Activated CD8-positive, alpha-beta T cell treated with anti-CD3 and anti-CD28 coated beads for 36 hours (primary cell): Measurements from ENCODE around the gene ZDHHC22. TPM values are rescaled to one million over a fixed set of nuclear protein-coding genes. Genes with fewer than 3 reads are reported as not detected.

ENCODE experiments used
- ATAC-seq: fragments of 200-7000 bp; cut with Tn5 transposase; one replicate; pipeline ENCODE4 v1.10.0; 2021; ENCODE audit warnings: mild to moderate bottlenecking, moderate library complexity
- CTCF ChIA-PET: fragments of 350-600 bp; sonication (Branson Sonifier 250); formaldehyde crosslinking; loops from one replicate; lab custom pipeline; 2021; ENCODE audit warnings: antibody characterized with exemption; lab: Charles Lee
- POLR2A ChIA-PET: fragments of 350-600 bp; sonication (Branson Sonifier 250); formaldehyde crosslinking; loops from one replicate; lab custom pipeline; 2021; ENCODE audit warnings: antibody characterized with exemption; lab: Charles Lee
- DNase-seq: peaks from one replicate; pipeline ENCODE4 v3.0.0-alpha.2; 2020
- H3K27ac Mint-ChIP-seq: one replicate; pipeline ENCODE4 v1.8.0; 2021; ENCODE audit warnings: mild to moderate bottlenecking, mixed read lengths
- H3K27me3 Mint-ChIP-seq: one replicate; pipeline ENCODE4 v1.8.0; 2021; ENCODE audit warnings: mixed read lengths
- H3K36me3 Mint-ChIP-seq: one replicate; pipeline ENCODE4 v1.8.0; 2021; ENCODE audit warnings: low read depth, mixed read lengths
- H3K4me1 Mint-ChIP-seq: one replicate; pipeline ENCODE4 v1.8.0; 2021; ENCODE audit warnings: low read depth, mixed read lengths
- H3K4me3 Mint-ChIP-seq: one replicate; pipeline ENCODE4 v1.8.0; 2021; ENCODE audit warnings: mild to moderate bottlenecking, moderate library complexity, mixed read lengths
- H3K9me3 Mint-ChIP-seq: one replicate; pipeline ENCODE4 v1.8.0; 2021; ENCODE audit warnings: mixed read lengths
- intact Hi-C: fragments of 100-400 bp; cut with micrococcal nuclease; formaldehyde crosslinking; loops from one replicate; pipeline ENCODE4 v1.10.0; 2022
- total RNA-seq, 2 experiments: library from RNA; stranded (reverse); gene quantifications; one replicate each; pipeline ENCODE4 v1.2.3, GENCODE V29; 2021
- TF ChIP-seq, protein P1 (sequence below): fragments of 200-600 bp; IDR thresholded peaks from one replicate; pipeline ENCODE4 v1.8.0; 2022; ENCODE audit warnings: antibody characterized with exemption, mild to moderate bottlenecking

Gene ZDHHC22
- total RNA-seq, 2 experiments from 2014 or later, result not detected

DNA sequence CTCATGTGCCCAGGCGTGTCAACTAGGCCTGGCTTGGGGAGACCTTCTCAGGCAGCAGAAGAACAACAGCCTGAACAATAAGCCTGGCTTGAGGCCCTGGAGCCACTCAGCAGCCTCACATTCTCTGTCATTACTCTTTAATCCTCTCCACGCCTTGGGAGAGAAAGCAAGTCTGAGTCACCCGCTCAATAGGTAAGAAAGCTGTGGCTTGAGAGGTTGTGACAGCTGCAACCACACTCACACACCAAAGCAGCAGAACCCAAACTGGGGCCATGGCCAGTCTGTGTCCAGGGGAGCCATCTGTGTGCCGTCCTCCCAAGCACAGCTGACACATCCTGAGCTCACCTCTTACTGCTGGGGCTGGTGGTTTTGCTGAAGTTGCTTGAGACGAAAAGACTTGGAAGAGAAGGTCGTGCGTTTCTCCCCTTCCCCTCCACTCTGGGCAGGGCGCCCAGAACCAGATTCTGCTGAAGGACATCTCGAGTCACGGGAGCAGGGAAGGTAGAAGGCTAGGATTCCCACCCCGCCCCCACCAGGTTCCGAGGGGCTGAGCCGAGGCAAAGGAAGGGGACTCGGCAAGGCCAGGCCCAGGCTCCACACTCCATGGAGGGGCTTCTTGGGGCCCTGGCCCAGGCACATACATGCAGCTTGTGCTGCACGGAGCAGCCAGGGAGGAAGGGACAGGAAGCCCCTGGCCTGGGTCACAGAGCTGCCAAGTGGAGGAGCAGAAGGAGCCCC lies 45.5 kb upstream of the ZDHHC22 start:
- DNase-seq, result no peak
- TF ChIP-seq, protein P1, sequence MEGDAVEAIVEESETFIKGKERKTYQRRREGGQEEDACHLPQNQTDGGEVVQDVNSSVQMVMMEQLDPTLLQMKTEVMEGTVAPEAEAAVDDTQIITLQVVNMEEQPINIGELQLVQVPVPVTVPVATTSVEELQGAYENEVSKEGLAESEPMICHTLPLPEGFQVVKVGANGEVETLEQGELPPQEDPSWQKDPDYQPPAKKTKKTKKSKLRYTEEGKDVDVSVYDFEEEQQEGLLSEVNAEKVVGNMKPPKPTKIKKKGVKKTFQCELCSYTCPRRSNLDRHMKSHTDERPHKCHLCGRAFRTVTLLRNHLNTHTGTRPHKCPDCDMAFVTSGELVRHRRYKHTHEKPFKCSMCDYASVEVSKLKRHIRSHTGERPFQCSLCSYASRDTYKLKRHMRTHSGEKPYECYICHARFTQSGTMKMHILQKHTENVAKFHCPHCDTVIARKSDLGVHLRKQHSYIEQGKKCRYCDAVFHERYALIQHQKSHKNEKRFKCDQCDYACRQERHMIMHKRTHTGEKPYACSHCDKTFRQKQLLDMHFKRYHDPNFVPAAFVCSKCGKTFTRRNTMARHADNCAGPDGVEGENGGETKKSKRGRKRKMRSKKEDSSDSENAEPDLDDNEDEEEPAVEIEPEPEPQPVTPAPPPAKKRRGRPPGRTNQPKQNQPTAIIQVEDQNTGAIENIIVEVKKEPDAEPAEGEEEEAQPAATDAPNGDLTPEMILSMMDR, result no peak
- peaks cover 21% of the 10 kb centered on the region for H3K4me1 Mint-ChIP-seq
- no peak for ATAC-seq
- peaks cover 21% of the 10 kb centered on the region for H3K27me3 Mint-ChIP-seq
- intact Hi-C loops, result no loop called here
- POLR2A ChIA-PET, result interaction anchor here (1.0 kb wide), 1 partner anchor 374 kb away, joined by 3 read pairs; the partner anchor contains the start of gene ANGEL1
- CTCF ChIA-PET, result interaction anchor here (1.1 to 1.2 kb wide), 3 partner anchors 8 to 36 kb away, joined by 3 to 5 read pairs (median 3); no protein-coding TSS in a partner anchor
- H3K9me3 Mint-ChIP-seq, result no peaks in the 10 kb centered on the region
- no peak overlapping the region for H3K4me3 Mint-ChIP-seq
- H3K36me3 Mint-ChIP-seq, result no peaks in the 10 kb centered on the region
- no peak overlapping the region for H3K27ac Mint-ChIP-seq

DNA sequence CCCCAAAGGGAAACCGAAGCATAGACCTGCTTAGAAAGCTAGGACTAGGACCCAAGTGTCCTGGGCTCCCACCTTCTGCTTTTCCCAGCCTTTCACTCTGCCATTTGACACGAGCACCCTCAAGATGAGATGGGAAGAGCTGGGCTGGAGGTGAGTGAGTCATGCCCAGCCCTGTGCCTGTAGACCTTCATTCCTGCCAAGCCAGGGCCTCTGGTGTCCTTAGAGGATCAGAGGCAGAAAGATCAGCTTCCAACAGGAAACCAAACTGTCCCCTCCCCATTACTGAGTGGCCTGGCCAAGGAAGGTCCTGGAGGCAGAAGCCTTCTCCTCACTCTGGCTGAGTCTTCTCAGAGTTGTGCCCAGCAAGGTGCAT lies 43.5 kb upstream of the ZDHHC22 start:
- DNase-seq (no peak), ATAC-seq (no peak)
- peaks cover 24% of the 10 kb centered on the region for H3K27me3 Mint-ChIP-seq
- CTCF ChIA-PET, result interaction anchor here (1.3 kb wide), 2 partner anchors 45 to 131 kb away, joined by 3 read pairs; no protein-coding TSS in a partner anchor
- TF ChIP-seq, protein P1, result no peak
- POLR2A ChIA-PET, result interaction anchor here (1.4 kb wide), 1 partner anchor 10 kb away, joined by 3 read pairs; no protein-coding TSS in a partner anchor
- no peaks in the 10 kb centered on the region for H3K36me3 Mint-ChIP-seq
- peaks cover 27% of the 10 kb centered on the region for H3K4me1 Mint-ChIP-seq
- no peak overlapping the region for H3K4me3 Mint-ChIP-seq
- intact Hi-C loops, result no loop called here
- H3K9me3 Mint-ChIP-seq, result no peaks in the 10 kb centered on the region
- H3K27ac Mint-ChIP-seq, result no peak overlapping the region

DNA sequence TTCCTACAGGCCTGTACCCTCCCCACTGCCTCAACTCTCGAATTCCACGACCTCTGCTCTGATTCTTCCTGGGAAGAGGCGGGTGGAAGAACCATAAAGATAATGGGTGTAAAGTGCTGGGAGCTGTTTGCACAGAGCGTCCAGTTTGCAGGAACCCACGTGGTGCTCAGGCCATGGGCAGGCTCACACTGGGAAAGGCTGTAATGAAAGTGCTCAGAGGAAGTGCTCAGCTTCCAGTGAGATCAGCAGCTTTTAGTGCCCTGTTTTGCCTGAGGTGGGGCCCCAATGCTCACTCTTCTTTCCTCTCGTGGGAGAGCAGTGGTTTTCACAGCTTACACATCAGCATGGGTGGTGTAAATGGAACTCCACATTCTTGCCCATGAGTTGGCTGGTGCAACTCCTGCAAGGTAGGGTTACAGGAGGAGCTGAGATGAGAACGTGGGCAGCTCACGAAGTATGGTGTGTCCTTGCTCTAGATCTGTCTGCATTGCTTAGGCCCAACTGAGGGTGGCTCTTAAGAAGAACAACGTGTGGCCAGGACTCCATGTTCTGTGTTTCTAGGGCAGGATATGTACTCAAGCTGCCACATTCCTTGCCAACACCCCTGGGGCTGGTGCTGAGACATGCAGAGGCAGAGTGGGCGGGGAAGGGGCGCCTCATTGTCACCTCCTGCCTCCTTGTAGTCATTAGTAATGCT lies 43.0 kb upstream of the ZDHHC22 start:
- DNase-seq (peak; percentile 37), ATAC-seq (no peak)
- Mint-ChIP-seq H3K4me3 (no peak overlapping the region), H3K4me1 (peaks cover 27% of the 10 kb centered on the region), H3K9me3 (no peaks in the 10 kb centered on the region), H3K27me3 (peaks cover 20% of the 10 kb centered on the region), H3K27ac (no peak overlapping the region), H3K36me3 (no peaks in the 10 kb centered on the region)
- intact Hi-C loops, result no loop called here
- ChIA-PET CTCF (interaction anchor here (1.3 kb wide), 2 partner anchors 45 to 132 kb away, joined by 3 read pairs; no protein-coding TSS in a partner anchor), POLR2A (interaction anchor here (1.4 kb wide), 1 partner anchor 11 kb away, joined by 3 read pairs; no protein-coding TSS in a partner anchor)
- TF ChIP-seq, protein P1, result no peak

DNA sequence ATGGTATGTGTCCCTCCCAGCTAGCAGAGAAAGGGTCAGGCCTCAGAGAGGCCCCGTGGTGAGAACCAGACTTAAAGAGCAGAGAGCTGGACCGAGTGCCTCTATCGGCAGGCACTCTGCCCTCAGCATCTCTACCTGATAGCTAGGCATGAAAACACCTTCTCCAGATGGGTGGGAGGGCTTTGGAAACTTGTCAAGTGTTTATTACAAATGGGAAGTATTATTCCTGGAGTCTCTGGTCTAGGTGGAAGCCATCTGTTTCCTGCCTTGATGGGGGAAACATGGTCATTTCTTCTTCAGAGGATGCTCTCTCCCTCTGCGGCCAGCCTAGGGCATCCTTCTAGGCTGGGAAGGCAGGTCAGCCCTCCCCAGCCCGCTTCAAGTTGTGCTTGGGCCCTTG lies 42.3 kb upstream of the ZDHHC22 start:
- Mint-ChIP-seq H3K4me1 (peaks cover 27% of the 10 kb centered on the region), H3K4me3 (no peak overlapping the region), H3K27ac (no peak overlapping the region), H3K27me3 (peaks cover 18% of the 10 kb centered on the region), H3K36me3 (no peaks in the 10 kb centered on the region), H3K9me3 (no peaks in the 10 kb centered on the region)
- intact Hi-C loops, result no loop called here
- ChIA-PET POLR2A (no interaction called here), CTCF (interaction anchor here (1.3 kb wide), 1 partner anchor 132 kb away, joined by 3 read pairs; no protein-coding TSS in a partner anchor)
- DNase-seq, result no peak
- TF ChIP-seq, protein P1, result no peak
- ATAC-seq, result no peak
